ENCODE measurements around the gene KRTAP5-5. TPM values are rescaled to one million over a fixed set of nuclear protein-coding genes. Genes with fewer than 3 reads are reported as not detected.

KRTAP5-5 gene
- total and polyA plus RNA-seq, 2 of the 8 experiments (the other 6 are each of a cell fraction or from before 2014, with no cell fraction given), result 0.09 TPM; not detected in 1

DNA sequence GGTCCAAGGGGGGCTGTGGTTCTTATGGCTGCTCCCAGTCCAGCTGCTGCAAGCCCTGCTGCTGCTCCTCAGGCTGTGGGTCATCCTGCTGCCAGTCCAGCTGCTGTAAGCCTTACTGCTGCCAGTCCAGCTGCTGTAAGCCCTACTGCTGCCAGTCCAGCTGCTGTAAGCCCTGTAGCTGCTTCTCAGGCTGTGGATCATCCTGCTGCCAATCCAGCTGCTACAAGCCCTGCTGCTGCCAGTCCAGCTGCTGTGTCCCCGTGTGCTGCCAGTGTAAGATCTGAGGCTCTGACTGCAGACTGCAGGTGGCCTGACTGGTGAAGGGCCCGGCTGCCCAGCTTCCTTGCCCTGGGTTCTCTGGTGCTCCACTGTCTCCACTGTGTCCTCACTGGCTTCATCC lies 696 bp downstream of the KRTAP5-5 start:
- Histone ChIP-seq H3K56ac (replicated peaks; ENCODE audit: insufficient read length, low read depth, low read length) (no peak overlapping the region), H4K20me1 (replicated peaks in 1 of 2; ENCODE audit: control insufficient read depth in 1 of 2, insufficient read depth in 2 of 2, low read length in 2 of 2) (peaks cover 0 to 2% of the 10 kb centered on the region in 2 experiments), H4K91ac (replicated peaks; ENCODE audit: insufficient read length, low read length) (no peak overlapping the region), H2BK15ac (ENCODE audit: low read length) (peak overlapping the region; percentile 72; the same call in 1 of the 2 replicates), H3K79me2 (ENCODE audit: control insufficient read depth in 1 of 2, insufficient read depth in 2 of 2, low read length in 2 of 2) (no peaks in the 10 kb centered on the region), H2AFZ (ENCODE audit: low read length) (no peak overlapping the region), H3K4me2 (ENCODE audit: insufficient read depth in 1 of 2, low read depth in 2 of 2, low read length in 2 of 2) (no peak overlapping the region), H3K14ac (ENCODE audit: insufficient read length) (no peak overlapping the region), H2BK20ac (ENCODE audit: low read length) (no peak overlapping the region), H3K79me1 (ENCODE audit: low read depth, low read length) (no peaks in the 10 kb centered on the region), H3K23me2 (ENCODE audit: low read depth, low read length) (no peaks in the 10 kb centered on the region), H3K4me1 (replicated peaks in 1 of 4; ENCODE audit: control insufficient read depth in 3 of 4, insufficient read depth in 4 of 4, low read length in 3 of 4) (peaks cover 0 to 4% (median 1%) of the 10 kb centered on the region in 4 experiments; a peak in 4 of 7 replicates), H3K4ac (replicated peaks; ENCODE audit: insufficient read length, low read depth, low read length) (no peak overlapping the region), H3K4me3 (ENCODE audit: extremely low read depth in 1 of 4, insufficient read depth in 2 of 4, low read depth in 3 of 4, low read length in 4 of 4) (no peak overlapping the region), H4K8ac (ENCODE audit: extremely low read depth, insufficient read depth, low read length) (no peak overlapping the region), H3K9ac (replicated peaks in 1 of 4; ENCODE audit: extremely low read depth in 1 of 4, low read depth in 3 of 4, low read length in 3 of 4) (no peak overlapping the region), H4K5ac (ENCODE audit: insufficient read length, low read depth, low read length) (no peak overlapping the region), H2BK5ac (ENCODE audit: low read depth, low read length) (no peak overlapping the region), H2BK12ac (ENCODE audit: low read depth, low read length) (0 out of 2 replicates have a peak overlapping the region, but pooled peaks have one; percentile 27), H2BK120ac (replicated peaks; ENCODE audit: low read depth, low read length) (no peak overlapping the region), H3K9me3 (ENCODE audit: insufficient read depth in 2 of 2, low read depth in 1 of 2, low read length in 1 of 2) (no peaks in the 10 kb centered on the region), H3K23ac (ENCODE audit: insufficient read length) (no peak overlapping the region), H3K27me3 (replicated peaks in 1 of 4; ENCODE audit: control insufficient read depth in 3 of 4, extremely low read depth in 1 of 4, insufficient read depth in 3 of 4, low read length in 3 of 4) (peaks cover 0 to 16% (median 3%) of the 10 kb centered on the region in 4 experiments; a peak in 5 of 7 replicates), H2AK5ac (ENCODE audit: low read depth, low read length) (no peak overlapping the region), H3K27ac (ENCODE audit: low read depth, low read length) (no peak overlapping the region), H3K18ac (ENCODE audit: extremely low read depth, low read length) (no peak overlapping the region), H3K36me3 (ENCODE audit: control insufficient read depth in 2 of 4, insufficient read depth in 4 of 4, low read length in 3 of 4) (no peaks in the 10 kb centered on the region)
- POLR2A ChIA-PET (ENCODE audit: partially characterized antibody), result no interaction called here
- 100% methylated on average over 2 of the region's 2 CpGs; no CpG with 5 or more reads in 1 of the 2 experiments for WGBS, 2 experiments (ENCODE audit: extremely low coverage in 1 of 2, insufficient coverage in 1 of 2, insufficient read length in 1 of 2, insufficient replicate concordance in 2 of 2, low coverage in 1 of 2, low lambda C conversion rate in 2 of 2, missing lambda C conversion rate in 1 of 2)
- CTCF ChIA-PET (ENCODE audit: partially characterized antibody), result interaction anchor here (1.0 to 6.3 kb wide), 13 partner anchors 10 to 521 kb away, joined by 4 to 43 read pairs (median 6); partner anchors contain the start of gene KRTAP5-2
- FAIRE-seq (no peak), DNase-seq (ENCODE audit: low read depth in 1 of 2, low spot score in 2 of 2) (no peak)
- TF ChIP-seq KDM1A (IDR thresholded peaks at IDR 0.05; ENCODE audit: borderline replicate concordance, low read length), result no peak
- TF ChIP-seq CEBPB (IDR thresholded peaks at IDR 0.05; ENCODE audit: low read depth, low read length), result no peak
